GM12878 (cell line): ENCODE data around the gene KLRG1. TPM values are rescaled to one million over a fixed set of nuclear protein-coding genes. Genes with fewer than 3 reads are reported as not detected.

ENCODE experiments used
- ATAC-seq: fragments of 200-7000 bp; cut with Tn5 transposase; 3 replicates; pipeline ENCODE4 v1.9.1; 2020; ENCODE audit warnings: mild to moderate bottlenecking, moderate library complexity
- BruUV-seq: library from RNA; stranded (reverse); fragments of 400-500 nt; replicated peaks from 2 replicates; lab custom pipeline; 2021; lab: Mats Ljungman, UMichigan
- CTCF ChIA-PET: fragments of 300-600 bp; sonication (Branson Sonifier 250); formaldehyde crosslinking; extraction: SDS; loops from one replicate; lab custom pipeline; 2021; ENCODE audit warnings: inconsistent platforms; lab: Yijun Ruan, JAX
- POLR2A ChIA-PET: fragments of 350-600 bp; formaldehyde crosslinking; extraction: SDS; loops from one replicate; lab custom pipeline; 2021; ENCODE audit warnings: inconsistent platforms; lab: Charles Lee
- RAD21 ChIA-PET: fragments of 300-600 bp; sonication (Branson Sonifier 250); formaldehyde crosslinking; loops from one replicate; lab custom pipeline; 2023; ENCODE audit warnings: antibody characterized with exemption; ENCODE audit not compliant: unreplicated experiment; lab: Charles Lee
- SMC1A ChIA-PET: fragments of 300-600 bp; sonication (Branson Sonifier 250); formaldehyde crosslinking; loops from one replicate; lab custom pipeline; 2023; ENCODE audit not compliant: unreplicated experiment, uncharacterized antibody; lab: Charles Lee
- DNase-seq: peaks from one replicate; pipeline ENCODE4 v3.0.0-alpha.2; 2011; ENCODE audit warnings: low read depth, low spot score
- FAIRE-seq: peaks from 3 replicates; lab custom pipeline; 2011; peaks lifted over from hg19 to GRCh38; lab: Jason Lieb, UNC
- H2AFZ ChIP-seq: 2 replicates; pipeline ENCODE4 v1.6.0; 2011; ENCODE audit warnings: low read depth, low read length, control low read depth; ENCODE audit not compliant: control insufficient read depth
- H3K27ac ChIP-seq: 2 replicates; pipeline ENCODE4 v1.5.1; 2011; ENCODE audit warnings: control low read depth; ENCODE audit not compliant: control insufficient read depth, insufficient read depth
- H3K27me3 ChIP-seq, 2 experiments: replicated peaks in 1 of 2; 2 replicates each; pipeline versions ENCODE4 v1.6.0 to v1.6.1; 2011; ENCODE audit warnings: low read length in 1 of 2; ENCODE audit not compliant: control insufficient read depth in 2 of 2, insufficient read depth in 2 of 2
- H3K36me3 ChIP-seq, 2 experiments: 2 replicates each; pipeline ENCODE4 v1.5.1; 2011; ENCODE audit warnings: low read length in 1 of 2; ENCODE audit not compliant: control insufficient read depth in 2 of 2, insufficient read depth in 2 of 2
- H3K4me1 ChIP-seq: 2 replicates; pipeline ENCODE4 v1.6.1; 2011; ENCODE audit warnings: mild to moderate bottlenecking, low read length, moderate library complexity, mixed read lengths; ENCODE audit not compliant: control insufficient read depth, insufficient read depth
- H3K4me2 ChIP-seq: 2 replicates; pipeline ENCODE4 v1.6.0; 2011; ENCODE audit warnings: control low read depth; ENCODE audit not compliant: control insufficient read depth, insufficient read depth
- H3K4me3 ChIP-seq: fragments of 200-600 bp; sonication (generic); 2 replicates; pipeline ENCODE4 v1.5.1; 2016
- H3K79me2 ChIP-seq: 2 replicates; pipeline ENCODE4 v1.6.0; 2011; ENCODE audit warnings: low read length; ENCODE audit not compliant: control insufficient read depth, insufficient read depth
- H3K9ac ChIP-seq: 2 replicates; pipeline ENCODE4 v1.8.0; 2011; ENCODE audit warnings: low read length, control low read depth, mixed read lengths; ENCODE audit not compliant: control insufficient read depth, insufficient read depth
- H3K9me3 ChIP-seq: replicated peaks from 3 replicates; pipeline ENCODE4 v1.5.1; 2011; ENCODE audit warnings: mild to moderate bottlenecking, low read length; ENCODE audit not compliant: control insufficient read depth, insufficient read depth
- H4K20me1 ChIP-seq: 2 replicates; pipeline ENCODE4 v1.6.0; 2011; ENCODE audit not compliant: control insufficient read depth, insufficient read depth
- ASH2L ChIP-seq: fragments of 300-600, 200-600 bp; sonication (generic); IDR thresholded peaks from 2 replicates; pipeline ENCODE4 v1.6.1; 2017; ENCODE audit warnings: low read depth, mild to moderate bottlenecking, borderline replicate concordance
- CEBPB ChIP-seq, 2 experiments: fragments of 150-350 bp in 1 of 2; IDR thresholded peaks; 2 replicates each; pipeline ENCODE4 v1.6.1; 2012 to 2014; ENCODE audit warnings: low read depth in 2 of 2, low read length in 2 of 2, borderline replicate concordance in 1 of 2, inconsistent platforms in 1 of 2
- JUND ChIP-seq: IDR thresholded peaks from 2 replicates; pipeline ENCODE4 v1.6.1; 2012; ENCODE audit warnings: low read depth, mild to moderate bottlenecking, low read length, improper control_type of control experiment, moderate library complexity
- PAX8 ChIP-seq: fragments of 450-650 bp; IDR thresholded peaks from 2 replicates; pipeline ENCODE4 v1.6.1; 2017; ENCODE audit warnings: mild to moderate bottlenecking, moderate library complexity
- PKNOX1 ChIP-seq: fragments of 450-650 bp; IDR thresholded peaks from 2 replicates; pipeline ENCODE4 v1.6.1; 2016; ENCODE audit warnings: mild to moderate bottlenecking
- POLR2AphosphoS5 ChIP-seq: IDR thresholded peaks from 2 replicates; pipeline ENCODE4 v1.6.1; 2011; ENCODE audit warnings: mild to moderate bottlenecking, low read length, inconsistent platforms
- TARDBP ChIP-seq: IDR thresholded peaks from 2 replicates; pipeline ENCODE4 v1.6.1; 2016; ENCODE audit warnings: borderline replicate concordance
- TCF3 ChIP-seq: IDR thresholded peaks from 2 replicates; pipeline ENCODE4 v1.6.1; 2012; ENCODE audit warnings: low read depth, mild to moderate bottlenecking, low read length, borderline replicate concordance; ENCODE audit not compliant: insufficient read depth
- WGBS: methylation state at CpG from one replicate; pipeline ENCODE4 v1.1.6; 2016; ENCODE audit warnings: low lambda C conversion rate; ENCODE audit not compliant: insufficient replicate concordance, insufficient coverage; ENCODE audit errors: missing lambda C conversion rate; 5-methylcytosine and 5-hydroxymethylcytosine counted together
- in situ Hi-C: fragments of 300-500 bp; cut with MboI; formaldehyde crosslinking; loops from 9 replicates; pipeline ENCODE4 v1.14.3; 2018; ENCODE audit warnings: mixed read lengths
- intact Hi-C: fragments of 100-400 bp; cut with micrococcal nuclease; formaldehyde crosslinking; loops from one replicate; pipeline ENCODE4 v1.14.2; 2022; ENCODE audit not compliant: unreplicated experiment
- polyA plus RNA-seq, 11 experiments: library from polyadenylated mRNA; depleted of rRNA in 4 of 11; unstranded in 6 of 11; stranded (reverse) in 5 of 11; fragments of >200 nt; fragmentation: Nextera tagmentation in 4 of 11; fragmentation: Illumina TruSeq in 1 of 11; extraction: Ambion mirVana in 4 of 11; extraction: Trizol in 1 of 11; gene quantifications; 1 replicate in 1 of 11; 2 replicates in 10 of 11; pipeline versions ENCODE4 v1.2.1 to v1.2.3, GENCODE V29; 2011 to 2016; ENCODE audit warnings: inconsistent platforms in 2 of 11, missing spikeins in 2 of 11, low read depth in 1 of 11
- total RNA-seq, 4 experiments: library from RNA; depleted of rRNA in 3 of 4; stranded (reverse); fragments of >200 nt in 3 of 4; fragmentation: Illumina TruSeq in 1 of 4; extraction: Trizol in 1 of 4; gene quantifications; 2 replicates each; pipeline versions ENCODE4 v1.2.1 to v1.2.3, GENCODE V29; 2013 to 2021
- TF ChIP-seq, protein P1 (sequence below): IDR thresholded peaks from 2 replicates; pipeline ENCODE4 v1.6.1; 2012; ENCODE audit warnings: low read depth, low read length, improper control_type of control experiment

The KLRG1 gene
- total and polyA plus RNA-seq, 10 of the 15 experiments (the other 5 are each of a cell fraction or from before 2014, with no cell fraction given): 2.3 to 6.5 (median 3.9) TPM

- POLR2A ChIA-PET: interaction anchor here (2.0 kb wide), 1 partner anchor 85 kb away, joined by 8 read pairs; the partner anchor contains the start of gene M6PR
- in situ Hi-C loops: no loop called here
- no peaks in the 10 kb centered on the region for H3K4me1 ChIP-seq
Measured at GRCh38 chr12:9034095-9034494, 44.7 kb downstream of the KLRG1 start.

More at GRCh38 chr12:9034095-9034494, 44.7 kb downstream of the KLRG1 start:
- Histone ChIP-seq H2AFZ (no peak overlapping the region), H3K27ac (no peak overlapping the region)
- intact Hi-C loops: no loop called here
- no TSS peak for BruUV-seq
- SMC1A ChIA-PET: interaction anchor here (1.2 kb wide), 1 partner anchor 83 kb away, joined by 3 read pairs; no protein-coding TSS in a partner anchor
- RAD21 ChIA-PET: no interaction called here
- TF ChIP-seq TARDBP (no peak), POLR2AphosphoS5 (no peak), TCF3 (no peak), CEBPB (IDR thresholded peaks at IDR 0.05; ENCODE audit: borderline replicate concordance in 1 of 2, low read depth in 2 of 2, low read length in 2 of 2) (no peak), PAX8 (no peak), PKNOX1 (no peak), ASH2L (no peak), JUND (no peak)
- TF ChIP-seq, protein P1, sequence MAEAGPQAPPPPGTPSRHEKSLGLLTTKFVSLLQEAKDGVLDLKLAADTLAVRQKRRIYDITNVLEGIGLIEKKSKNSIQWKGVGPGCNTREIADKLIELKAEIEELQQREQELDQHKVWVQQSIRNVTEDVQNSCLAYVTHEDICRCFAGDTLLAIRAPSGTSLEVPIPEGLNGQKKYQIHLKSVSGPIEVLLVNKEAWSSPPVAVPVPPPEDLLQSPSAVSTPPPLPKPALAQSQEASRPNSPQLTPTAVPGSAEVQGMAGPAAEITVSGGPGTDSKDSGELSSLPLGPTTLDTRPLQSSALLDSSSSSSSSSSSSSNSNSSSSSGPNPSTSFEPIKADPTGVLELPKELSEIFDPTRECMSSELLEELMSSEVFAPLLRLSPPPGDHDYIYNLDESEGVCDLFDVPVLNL: no peak
- TF ChIP-seq, all 136 proteins: peak for 0
- DNase-seq (no peak), FAIRE-seq (no peak), ATAC-seq (no peak)
- no peaks in the 10 kb centered on the region for H4K20me1 ChIP-seq
- H3K9me3 ChIP-seq: no peaks in the 10 kb centered on the region; the same call in 2 of the 3 replicates
- no peaks in the 10 kb centered on the region for H3K79me2 ChIP-seq
- H3K4me2 ChIP-seq: no peak overlapping the region
- H3K36me3 ChIP-seq: no peaks in the 10 kb centered on the region
- WGBS: 68% methylated on average over 6 of the region's 6 CpGs
- CTCF ChIA-PET: no interaction called here
- H3K9ac ChIP-seq: no peak overlapping the region
- no peak overlapping the region for H3K4me3 ChIP-seq
- H3K27me3 ChIP-seq: no peaks in the 10 kb centered on the region
